Keratinocyte (primary cell): ENCODE results near the gene DEFB119. TPM values are rescaled to one million over a fixed set of nuclear protein-coding genes. Genes with fewer than 3 reads are reported as not detected.
"Not testable (repeated sequence)": the region's sequence is repeated elsewhere in the genome, so short reads cannot be mapped to it uniquely, and the experiment has no call there.

ENCODE experiments used
- DNase-seq: peaks from one replicate; pipeline ENCODE4 v3.0.0-alpha.2; 2011; ENCODE audit warnings: low read depth, missing footprints, low spot score
- FAIRE-seq: peaks from 2 replicates; lab custom pipeline; 2011; peaks lifted over from hg19 to GRCh38; lab: Jason Lieb, UNC
- H2AFZ ChIP-seq: 2 replicates; pipeline ENCODE4 v1.6.0; 2012; ENCODE audit warnings: low read length, control low read depth, inconsistent platforms; ENCODE audit not compliant: control insufficient read depth
- H3K27ac ChIP-seq: 2 replicates; pipeline ENCODE4 v1.5.1; 2011; ENCODE audit warnings: low read length; ENCODE audit not compliant: control insufficient read depth, insufficient read depth
- H3K27me3 ChIP-seq: 3 replicates; pipeline ENCODE4 v1.6.0; 2011; ENCODE audit warnings: low read length; ENCODE audit not compliant: control insufficient read depth, insufficient read depth; ENCODE audit errors: extremely low read depth
- H3K36me3 ChIP-seq, 2 experiments: 2 replicates in 1 of 2; 3 replicates in 1 of 2; pipeline ENCODE4 v1.5.1; 2011; ENCODE audit warnings: low read length in 2 of 2, mild to moderate bottlenecking in 1 of 2; ENCODE audit not compliant: control insufficient read depth in 2 of 2, insufficient read depth in 2 of 2; ENCODE audit errors: extremely low read depth in 1 of 2
- H3K4me1 ChIP-seq: 3 replicates; pipeline ENCODE4 v1.5.1; 2011; ENCODE audit warnings: low read length; ENCODE audit not compliant: control insufficient read depth, insufficient read depth; ENCODE audit errors: extremely low read depth
- H3K4me2 ChIP-seq: 3 replicates; pipeline ENCODE4 v1.6.0; 2011; ENCODE audit warnings: low read depth, low read length; ENCODE audit not compliant: control insufficient read depth, insufficient read depth; ENCODE audit errors: extremely low read depth
- H3K4me3 ChIP-seq, 3 experiments: fragments of 200-600 bp in 1 of 3; sonication (generic) in 1 of 3; 2 replicates in 2 of 3; 3 replicates in 1 of 3; pipeline ENCODE4 v1.5.1; 2011 to 2016; ENCODE audit warnings: low read length in 3 of 3, mild to moderate bottlenecking in 3 of 3, control low read depth in 2 of 3, inconsistent platforms in 1 of 3, low read depth in 1 of 3, mixed read lengths in 1 of 3, mixed run types in 1 of 3, moderate library complexity in 1 of 3; ENCODE audit not compliant: control insufficient read depth in 2 of 3, insufficient read depth in 2 of 3; ENCODE audit errors: extremely low read depth in 1 of 3
- H3K79me2 ChIP-seq: 2 replicates; pipeline ENCODE4 v1.6.0; 2012; ENCODE audit warnings: low read length; ENCODE audit not compliant: control insufficient read depth, insufficient read depth
- H3K9ac ChIP-seq: 3 replicates; pipeline ENCODE4 v1.6.0; 2011; ENCODE audit warnings: low read length; ENCODE audit not compliant: control insufficient read depth, insufficient read depth; ENCODE audit errors: extremely low read depth
- H3K9me1 ChIP-seq: 3 replicates; pipeline ENCODE4 v1.6.0; 2011; ENCODE audit warnings: low read length; ENCODE audit not compliant: control insufficient read depth, insufficient read depth; ENCODE audit errors: extremely low read depth
- H3K9me3 ChIP-seq: 2 replicates; pipeline ENCODE4 v1.5.1; 2012; ENCODE audit warnings: low read depth, low read length; ENCODE audit not compliant: control insufficient read depth
- H4K20me1 ChIP-seq: 3 replicates; pipeline ENCODE4 v1.6.0; 2011; ENCODE audit warnings: low read length; ENCODE audit not compliant: control insufficient read depth, insufficient read depth; ENCODE audit errors: extremely low read depth
- EZH2 ChIP-seq: IDR thresholded peaks from one replicate; pipeline ENCODE4 v1.6.1; 2012; ENCODE audit warnings: inconsistent platforms, mild to moderate bottlenecking, low read length, moderate library complexity
- dilution Hi-C: fragments of 300-500 bp; cut with MboI; formaldehyde crosslinking; loops from one replicate; pipeline ENCODE4 v1.7.0; 2020; ENCODE audit warnings: low sequenced_read_pairs; ENCODE audit not compliant: extremely low pct_ligation_motif_present
- polyA plus RNA-seq, 5 experiments: library from polyadenylated mRNA; depleted of rRNA in 3 of 5; stranded (reverse) in 3 of 5; stranded (forward) in 1 of 5; unstranded in 1 of 5; fragments of >200 nt; gene quantifications; 1 replicate in 1 of 5; 2 replicates in 3 of 5; 3 replicates in 1 of 5; pipeline versions ENCODE4 v1.2.1 to v1.2.3, GENCODE V29; 2011 to 2012; ENCODE audit warnings: missing spikeins in 2 of 5, low read depth in 1 of 5, low replicate concordance in 1 of 5
- TF ChIP-seq, protein P1 (sequence below), 3 experiments: IDR thresholded peaks in 1 of 3; conservative IDR thresholded peaks in 1 of 3; optimal IDR thresholded peaks in 1 of 3; 2 replicates in 2 of 3; 3 replicates in 1 of 3; pipeline versions ENCODE3 to v1.5.1; 2011; ENCODE audit warnings: low read length in 3 of 3, mild to moderate bottlenecking in 3 of 3, moderate library complexity in 2 of 3, control low read depth in 1 of 3, inconsistent platforms in 1 of 3; ENCODE audit not compliant: insufficient read depth in 2 of 3; ENCODE audit errors: extremely low read depth in 1 of 3

The DEFB119 gene
- polyA plus RNA-seq, 1 donor (not counting 4 experiments of a cell fraction or from before 2014, with no cell fraction given), result not detected

DNA sequence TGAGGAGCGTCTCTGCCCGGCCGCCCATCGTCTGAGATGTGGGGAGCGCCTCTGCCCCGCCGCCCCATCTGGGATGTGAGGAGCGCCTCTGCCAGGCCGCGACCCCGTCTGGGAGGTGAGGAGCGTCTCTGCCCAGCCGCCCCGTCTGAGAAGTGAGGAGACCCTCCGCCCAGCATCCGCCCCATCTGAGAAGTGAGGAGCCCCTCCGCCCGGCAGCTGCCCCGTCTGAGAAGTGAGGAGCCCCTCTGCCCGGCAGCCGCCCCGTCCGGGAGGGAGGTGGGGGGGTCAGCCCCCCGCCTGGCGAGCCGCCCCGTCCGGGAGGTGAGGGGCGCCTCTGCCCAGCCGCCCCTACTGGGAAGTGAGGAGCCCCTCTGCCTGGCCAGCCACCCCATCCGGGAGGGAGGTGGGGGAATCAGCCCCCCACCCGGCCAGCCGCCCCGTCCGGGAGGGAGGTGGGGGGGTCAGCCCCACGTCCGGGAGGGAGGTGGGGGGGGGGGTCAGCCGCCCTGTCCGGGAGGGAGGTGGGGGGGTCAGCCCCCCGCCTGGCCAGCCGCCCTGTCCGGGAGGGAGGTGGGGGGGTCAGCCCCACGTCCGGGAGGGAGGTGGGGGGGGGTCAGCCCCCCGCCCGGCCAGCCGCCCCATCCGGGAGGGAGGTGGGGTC is 36.6 kb upstream of the DEFB119 start:
- H3K9me3 ChIP-seq, H3K79me2 ChIP-seq, H3K4me1 ChIP-seq, H3K27ac ChIP-seq, FAIRE-seq, dilution Hi-C loops, H3K9me1 ChIP-seq, H3K4me2 ChIP-seq, H3K36me3 ChIP-seq, H3K4me3 ChIP-seq, H4K20me1 ChIP-seq, H3K9ac ChIP-seq, H2AFZ ChIP-seq, DNase-seq, H3K27me3 ChIP-seq: not testable (repeated sequence)

- TF ChIP-seq EZH2, result no peak
- TF ChIP-seq, protein P1, sequence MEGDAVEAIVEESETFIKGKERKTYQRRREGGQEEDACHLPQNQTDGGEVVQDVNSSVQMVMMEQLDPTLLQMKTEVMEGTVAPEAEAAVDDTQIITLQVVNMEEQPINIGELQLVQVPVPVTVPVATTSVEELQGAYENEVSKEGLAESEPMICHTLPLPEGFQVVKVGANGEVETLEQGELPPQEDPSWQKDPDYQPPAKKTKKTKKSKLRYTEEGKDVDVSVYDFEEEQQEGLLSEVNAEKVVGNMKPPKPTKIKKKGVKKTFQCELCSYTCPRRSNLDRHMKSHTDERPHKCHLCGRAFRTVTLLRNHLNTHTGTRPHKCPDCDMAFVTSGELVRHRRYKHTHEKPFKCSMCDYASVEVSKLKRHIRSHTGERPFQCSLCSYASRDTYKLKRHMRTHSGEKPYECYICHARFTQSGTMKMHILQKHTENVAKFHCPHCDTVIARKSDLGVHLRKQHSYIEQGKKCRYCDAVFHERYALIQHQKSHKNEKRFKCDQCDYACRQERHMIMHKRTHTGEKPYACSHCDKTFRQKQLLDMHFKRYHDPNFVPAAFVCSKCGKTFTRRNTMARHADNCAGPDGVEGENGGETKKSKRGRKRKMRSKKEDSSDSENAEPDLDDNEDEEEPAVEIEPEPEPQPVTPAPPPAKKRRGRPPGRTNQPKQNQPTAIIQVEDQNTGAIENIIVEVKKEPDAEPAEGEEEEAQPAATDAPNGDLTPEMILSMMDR (optimal IDR thresholded peaks at IDR 0.05 in 1 of 3, IDR thresholded peaks at IDR 0.05 in 1 of 3, conservative IDR thresholded peaks at IDR 0.05 in 1 of 3; ENCODE audit: extremely low read depth in 1 of 3, insufficient read depth in 2 of 3, low read length in 3 of 3), result no peak
- no peaks in the 10 kb centered on the region for H4K20me1 ChIP-seq
- H3K36me3 ChIP-seq, result no peaks in the 10 kb centered on the region
- dilution Hi-C loops, result no loop called here
- no peaks in the 10 kb centered on the region for H3K27me3 ChIP-seq
- H3K27ac ChIP-seq, result no peak overlapping the region
- H3K9me1 ChIP-seq, result no peaks in the 10 kb centered on the region
- H3K79me2 ChIP-seq, result no peaks in the 10 kb centered on the region
- DNase-seq (no peak), FAIRE-seq (no peak)
- no peaks in the 10 kb centered on the region for H3K9me3 ChIP-seq
- no peak overlapping the region for H2AFZ ChIP-seq
- no peak overlapping the region for H3K4me2 ChIP-seq
- no peak overlapping the region for H3K9ac ChIP-seq
- no peaks in the 10 kb centered on the region for H3K4me1 ChIP-seq
- H3K4me3 ChIP-seq, result no peak overlapping the region
Measured at GRCh38 chr20:31425797-31426196, 35.4 kb upstream of the DEFB119 start.

GRCh38 chr20:31418307-31418706 is 27.9 kb upstream of the DEFB119 start:
- H4K20me1 ChIP-seq, result no peaks in the 10 kb centered on the region
- H3K9me1 ChIP-seq, result no peaks in the 10 kb centered on the region
- DNase-seq, result no peak
- no peak overlapping the region for H3K4me3 ChIP-seq
- H3K27ac ChIP-seq, result no peak overlapping the region
- dilution Hi-C loops, result no loop called here
- H3K4me2 ChIP-seq, result no peak overlapping the region
- TF ChIP-seq EZH2, result no peak
- TF ChIP-seq, protein P1 (optimal IDR thresholded peaks at IDR 0.05 in 1 of 3, IDR thresholded peaks at IDR 0.05 in 1 of 3, conservative IDR thresholded peaks at IDR 0.05 in 1 of 3; ENCODE audit: extremely low read depth in 1 of 3, insufficient read depth in 2 of 3, low read length in 3 of 3), result no peak
- no peaks in the 10 kb centered on the region for H3K36me3 ChIP-seq
- no peak overlapping the region for H2AFZ ChIP-seq
- H3K4me1 ChIP-seq, result no peaks in the 10 kb centered on the region
- H3K9ac ChIP-seq, result no peak overlapping the region
- no peaks in the 10 kb centered on the region for H3K9me3 ChIP-seq
- FAIRE-seq, result no peak
- H3K79me2 ChIP-seq, result no peaks in the 10 kb centered on the region
- no peaks in the 10 kb centered on the region for H3K27me3 ChIP-seq
